ENCODE measurements around the gene STK32C. TPM values are rescaled to one million over a fixed set of nuclear protein-coding genes. Genes with fewer than 3 reads are reported as not detected.

Gene STK32C
- total and polyA plus RNA-seq, 8 donors: 3.3 to 13.2 (median 5.2) TPM

GRCh38 chr10:132203256-132204077 is 104.3 kb downstream of the STK32C start:
- H3K4me3 ChIP-seq: no peak overlapping the region
- TF ChIP-seq, protein P1, sequence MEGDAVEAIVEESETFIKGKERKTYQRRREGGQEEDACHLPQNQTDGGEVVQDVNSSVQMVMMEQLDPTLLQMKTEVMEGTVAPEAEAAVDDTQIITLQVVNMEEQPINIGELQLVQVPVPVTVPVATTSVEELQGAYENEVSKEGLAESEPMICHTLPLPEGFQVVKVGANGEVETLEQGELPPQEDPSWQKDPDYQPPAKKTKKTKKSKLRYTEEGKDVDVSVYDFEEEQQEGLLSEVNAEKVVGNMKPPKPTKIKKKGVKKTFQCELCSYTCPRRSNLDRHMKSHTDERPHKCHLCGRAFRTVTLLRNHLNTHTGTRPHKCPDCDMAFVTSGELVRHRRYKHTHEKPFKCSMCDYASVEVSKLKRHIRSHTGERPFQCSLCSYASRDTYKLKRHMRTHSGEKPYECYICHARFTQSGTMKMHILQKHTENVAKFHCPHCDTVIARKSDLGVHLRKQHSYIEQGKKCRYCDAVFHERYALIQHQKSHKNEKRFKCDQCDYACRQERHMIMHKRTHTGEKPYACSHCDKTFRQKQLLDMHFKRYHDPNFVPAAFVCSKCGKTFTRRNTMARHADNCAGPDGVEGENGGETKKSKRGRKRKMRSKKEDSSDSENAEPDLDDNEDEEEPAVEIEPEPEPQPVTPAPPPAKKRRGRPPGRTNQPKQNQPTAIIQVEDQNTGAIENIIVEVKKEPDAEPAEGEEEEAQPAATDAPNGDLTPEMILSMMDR (IDR thresholded peaks at IDR 0.05): no peak
- no peak overlapping the region for H3K27ac ChIP-seq
- DNase-seq (peak in 2 of 6 donors; percentile 53 to 56), FAIRE-seq (no peak), ATAC-seq (no peak)
- WGBS, 2 donors: 66 to 77% methylated on average over 33 to 34 of the region's 34 CpGs
- no peaks in the 10 kb centered on the region for H3K4me1 ChIP-seq
- H3K27me3 ChIP-seq: no peaks in the 10 kb centered on the region
- H3K9me3 ChIP-seq: no peaks in the 10 kb centered on the region
- intact Hi-C loops (cut with DNase I): no loop called here
- H3K36me3 ChIP-seq: no peaks in the 10 kb centered on the region

GRCh38 chr10:132202070-132202970 is 105.4 kb downstream of the STK32C start:
- no peak for ATAC-seq
- Histone ChIP-seq H3K4me3 (no peak overlapping the region), H3K4me1 (no peaks in the 10 kb centered on the region), H3K36me3 (no peaks in the 10 kb centered on the region), H3K9me3 (no peaks in the 10 kb centered on the region), H3K27me3 (no peaks in the 10 kb centered on the region), H3K27ac (no peak overlapping the region)
- TF ChIP-seq, protein P1 (IDR thresholded peaks at IDR 0.05): no peak
- no peak for FAIRE-seq
- 68 to 83% methylated on average over 48 of the region's 48 CpGs for WGBS, 2 donors
- intact Hi-C loops (cut with DNase I): no loop called here
- peak in 3 of 6 donors; percentile 18 to 70 (median 52) for DNase-seq

- peak in 2 of 6 donors; percentile 44 to 69 for DNase-seq
- no peak for FAIRE-seq
- Histone ChIP-seq H3K27ac (no peak overlapping the region), H3K4me3 (no peak overlapping the region), H3K4me1 (no peaks in the 10 kb centered on the region), H3K27me3 (no peaks in the 10 kb centered on the region), H3K9me3 (no peaks in the 10 kb centered on the region), H3K36me3 (no peaks in the 10 kb centered on the region)
- 65 to 75% methylated on average over 35 of the region's 35 CpGs for WGBS, 2 donors
- no peak for ATAC-seq
- intact Hi-C loops (cut with DNase I): no loop called here
- TF ChIP-seq, protein P1 (IDR thresholded peaks at IDR 0.05): no peak
Measured at GRCh38 chr10:132201111-132201969, 106.4 kb downstream of the STK32C start.

- ATAC-seq (no peak), FAIRE-seq (no peak), DNase-seq (peak in 3 of 6 donors; percentile 23 to 60 (median 53))
- TF ChIP-seq, protein P1 (IDR thresholded peaks at IDR 0.05): no peak
- 67 to 78% methylated on average over 35 of the region's 35 CpGs for WGBS, 2 donors
- H3K27ac ChIP-seq: no peak overlapping the region
- no peaks in the 10 kb centered on the region for H3K9me3 ChIP-seq
- intact Hi-C loops (cut with DNase I): no loop called here
- no peaks in the 10 kb centered on the region for H3K27me3 ChIP-seq
- H3K36me3 ChIP-seq: no peaks in the 10 kb centered on the region
- H3K4me3 ChIP-seq: no peak overlapping the region
- H3K4me1 ChIP-seq: no peaks in the 10 kb centered on the region
Measured at GRCh38 chr10:132200344-132201110, 107.2 kb downstream of the STK32C start.

All from pancreas (tissue), 10 donors.